Lower lobe of right lung (tissue), 2 donors: ENCODE measurements around the gene TMEM91. TPM values are rescaled to one million over a fixed set of nuclear protein-coding genes. Genes with fewer than 3 reads are reported as not detected.

Source experiments
- ATAC-seq, 2 donors: fragments of 200-7000 bp; cut with Tn5 transposase; one replicate each; pipeline ENCODE4 v1.9.1; 2020 to 2022; ENCODE audit warnings: mild to moderate bottlenecking in 2 of 2, moderate library complexity in 2 of 2
- DNase-seq: peaks from one replicate; pipeline ENCODE4 v3.0.0-alpha.2; 2020
- H3K27ac ChIP-seq: fragments of 200-600 bp; one replicate; pipeline ENCODE4 v1.8.0; 2022
- H3K27me3 ChIP-seq: fragments of 200-600 bp; one replicate; pipeline ENCODE4 v1.8.0; 2022; ENCODE audit warnings: low read depth
- H3K36me3 ChIP-seq: fragments of 200-600 bp; one replicate; pipeline ENCODE4 v1.8.0; 2022; ENCODE audit warnings: mild to moderate bottlenecking
- H3K4me1 ChIP-seq: fragments of 200-600 bp; one replicate; pipeline ENCODE4 v1.8.0; 2022
- H3K4me3 ChIP-seq: fragments of 200-600 bp; one replicate; pipeline ENCODE4 v1.8.0; 2022; ENCODE audit warnings: mild to moderate bottlenecking
- H3K9me3 ChIP-seq: fragments of 200-600 bp; one replicate; pipeline ENCODE4 v1.8.0; 2022
- CTCF ChIP-seq: fragments of 200-600 bp; IDR thresholded peaks from one replicate; pipeline ENCODE4 v1.8.0; 2022; ENCODE audit warnings: antibody characterized with exemption, mild to moderate bottlenecking
- intact Hi-C: fragments of 100-400 bp; cut with DNase I; formaldehyde crosslinking; loops from one replicate; pipeline ENCODE4 v1.11.0; 2022
- total RNA-seq: library from RNA; stranded (reverse); fragmentation: NEBNext Ultra II Directional; extraction: Animal tissue kit (Norgen Biotek cat#: 25700); gene quantifications from one replicate; pipeline ENCODE4 v1.2.1, GENCODE V29; 2021
- donor health status: DM: no; HTN: yes; CAD: no; lungs with severe emphysema.

The TMEM91 gene
- total RNA-seq, 1 donor from 2014 or later: 29.8 TPM

GRCh38 chr19:41351339-41352245 lies 24.7 kb upstream of the TMEM91 start:
- DNase-seq (peak; percentile 85), ATAC-seq (peak; percentile 70 to 71)
- peaks cover 19% of the 10 kb centered on the region for H3K36me3 ChIP-seq
- peak overlapping the region; percentile 88 for H3K4me3 ChIP-seq
- intact Hi-C loops: no loop called here
- H3K4me1 ChIP-seq: peaks cover 52% of the 10 kb centered on the region
- peak overlapping the region; percentile 84 for H3K27ac ChIP-seq
- H3K27me3 ChIP-seq: no peaks in the 10 kb centered on the region
- no peak for TF ChIP-seq CTCF
- no peaks in the 10 kb centered on the region for H3K9me3 ChIP-seq

- H3K4me1 ChIP-seq: peaks cover 58% of the 10 kb centered on the region
- H3K4me3 ChIP-seq: peak overlapping the region; percentile 88
- H3K36me3 ChIP-seq: peaks cover 12% of the 10 kb centered on the region
- H3K27ac ChIP-seq: peak overlapping the region; percentile 84
- H3K27me3 ChIP-seq: no peaks in the 10 kb centered on the region
- no peak for TF ChIP-seq CTCF
- intact Hi-C loops: no loop called here
- H3K9me3 ChIP-seq: no peaks in the 10 kb centered on the region
- no peak for ATAC-seq
- DNase-seq: no peak
These were observed 24.1 kb upstream of the TMEM91 start for GRCh38 chr19:41352279-41352608.

GRCh38 chr19:41352609-41353465 lies 23.5 kb upstream of the TMEM91 start:
- intact Hi-C loops: no loop called here
- Histone ChIP-seq H3K4me3 (peak overlapping the region; percentile 88), H3K27me3 (no peaks in the 10 kb centered on the region), H3K4me1 (peaks cover 60% of the 10 kb centered on the region), H3K9me3 (no peaks in the 10 kb centered on the region), H3K36me3 (peaks cover 6% of the 10 kb centered on the region), H3K27ac (peak overlapping the region; percentile 84)
- TF ChIP-seq CTCF: peak; percentile 62
- ATAC-seq: peak; percentile 38 to 42
- DNase-seq: peak; percentile 81

GRCh38 chr19:41353466-41354342 lies 22.6 kb upstream of the TMEM91 start, which contains the start of gene TGFB1:
TGFB1 (minus strand) TSS chr19:41353922; CDS start chr19:41353044, 878 bp downstream.
- ATAC-seq (peak; percentile 78 to 92), DNase-seq (peak; percentile 94)
- peaks cover 58% of the 10 kb centered on the region for H3K4me1 ChIP-seq
- H3K27ac ChIP-seq: peak within 1 kb of the TSS; percentile 84
- peak; percentile 89 for TF ChIP-seq CTCF
- intact Hi-C loops: no loop called here
- H3K9me3 ChIP-seq: no peaks in the 10 kb centered on the region
- H3K4me3 ChIP-seq: peak within 1 kb of the TSS; percentile 88
- H3K27me3 ChIP-seq: no peaks in the 10 kb centered on the region
- H3K36me3 ChIP-seq: no peaks in the 10 kb centered on the region
